Measurements from ENCODE around the gene MACROD2.

- TF ChIP-seq CTCF (optimal IDR thresholded peaks at IDR 0.05 in 1 of 3, IDR thresholded peaks at IDR 0.05 in 1 of 3, conservative IDR thresholded peaks at IDR 0.05 in 1 of 3; ENCODE audit: extremely low read depth in 1 of 3, insufficient read depth in 2 of 3, low read length in 3 of 3) (no peak), EZH2 (IDR thresholded peaks at IDR 0.05; ENCODE audit: low read length) (no peak)
Measured at GRCh38 chr20:14815340-14815739, 820.0 kb downstream of the MACROD2 start.
